HG03159 (cell line): ENCODE results near the gene DSC1.

Experiments
- ATAC-seq: cut with Tn5 transposase; IDR thresholded peaks from one replicate; pipeline ENCODE4 v1.9.1; 2021; ENCODE audit warnings: mild to moderate bottlenecking, moderate library complexity; ENCODE audit not compliant: unreplicated experiment

DSC1 gene

DNA sequence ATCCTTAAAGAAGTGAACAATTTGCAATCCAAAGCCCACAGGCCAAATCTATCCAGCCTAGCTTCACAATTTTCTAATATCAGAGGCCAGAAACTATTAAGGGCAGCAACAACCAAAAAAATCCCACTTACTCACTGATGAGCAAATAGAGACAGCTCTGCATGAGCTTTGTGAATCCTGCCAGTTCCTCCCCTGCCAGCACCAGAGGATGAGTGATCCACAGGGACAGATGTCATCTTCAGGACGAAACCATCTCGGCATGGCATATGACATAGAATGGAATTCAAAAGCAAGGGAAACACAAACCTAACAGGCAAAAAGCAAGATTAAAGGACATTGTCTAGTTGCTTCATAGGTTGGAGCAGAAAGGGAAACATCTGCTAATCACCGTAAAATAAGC is 58.2 kb downstream of the DSC1 start:
- no peak for ATAC-seq

DNA sequence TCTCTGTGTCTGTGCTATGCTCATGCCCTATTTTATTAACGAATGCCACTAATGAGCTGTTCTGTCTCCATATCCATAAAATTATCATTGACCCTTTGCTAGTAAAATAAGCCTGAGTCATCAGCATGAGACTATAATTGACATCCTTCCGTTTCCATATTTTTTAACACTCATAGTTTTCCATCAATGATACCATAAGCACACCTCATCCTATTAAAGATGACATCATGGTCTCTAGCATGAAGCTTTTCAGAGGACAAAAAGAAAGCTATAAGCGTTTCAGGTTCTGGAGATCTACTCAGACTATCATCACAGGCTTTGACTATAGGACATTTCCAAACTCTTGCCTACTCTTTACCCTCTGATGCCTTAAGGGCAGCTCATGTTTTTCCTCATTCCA is 59.2 kb downstream of the DSC1 start:
- no peak for ATAC-seq

DNA sequence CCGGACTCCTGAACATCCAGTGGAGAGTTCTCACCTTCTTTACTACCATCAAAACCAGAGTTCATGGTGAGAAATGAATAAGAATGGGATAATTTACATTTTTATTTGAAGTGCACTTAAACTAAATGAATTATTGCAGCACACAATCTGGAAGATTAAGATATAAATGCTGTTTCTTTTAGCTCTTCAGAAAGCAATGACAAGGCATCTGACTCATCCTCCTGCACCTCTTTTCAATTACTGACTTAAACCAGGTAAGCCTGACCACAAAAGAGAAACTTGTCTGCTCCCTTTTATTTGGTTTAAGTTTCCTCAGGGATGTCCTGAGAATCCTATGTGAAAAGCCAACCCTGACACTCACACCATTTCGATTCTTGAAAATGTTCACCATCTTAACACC is 59.7 kb downstream of the DSC1 start:
- no peak for ATAC-seq

DNA sequence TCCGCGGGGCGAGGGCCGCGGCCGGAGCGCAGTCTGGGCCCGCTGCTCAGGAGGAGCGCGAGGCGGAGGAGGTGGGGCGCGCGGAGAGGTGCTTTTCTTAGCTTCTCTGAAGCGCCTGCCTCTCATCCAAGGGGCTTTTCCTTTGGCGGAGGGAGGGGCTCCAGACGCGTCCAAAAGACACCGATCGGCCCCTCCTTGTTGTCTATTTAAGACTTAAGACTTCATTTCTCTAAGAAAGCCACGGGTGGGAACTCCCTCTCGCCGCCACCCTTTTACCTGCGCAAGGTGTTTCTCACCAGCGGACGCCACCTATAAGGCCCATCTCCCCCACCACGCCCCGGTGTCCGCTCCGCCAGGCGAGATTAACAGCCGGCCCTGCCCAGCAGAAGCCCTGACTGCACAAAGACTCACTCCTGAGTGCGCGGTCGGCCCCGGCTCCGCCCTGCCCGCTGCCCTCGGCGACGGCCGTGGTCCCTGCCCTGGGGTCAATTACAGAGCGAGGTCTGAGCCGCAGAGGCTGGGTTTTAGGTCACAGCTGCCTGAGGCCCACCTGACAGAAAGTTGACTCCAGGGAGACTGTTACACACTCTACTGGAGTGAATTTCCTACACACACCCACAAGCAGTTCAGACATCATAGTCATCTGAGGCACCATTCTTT is 60.5 kb downstream of the DSC1 start, which contains the start of gene DSC2:
TSS of gene DSC2 (minus strand) at position 397 of the 660 bp plus-strand sequence. CDS start 450 bp downstream, outside the sequence.
- no peak for ATAC-seq

GRCh38 chr18:31101183-31102024 is 61.3 kb downstream of the DSC1 start:
- ATAC-seq: no peak

- ATAC-seq: no peak
These were observed 62.0 kb downstream of the DSC1 start for GRCh38 chr18:31100436-31101182.

- no peak for ATAC-seq
These were observed 63.0 kb downstream of the DSC1 start for GRCh38 chr18:31099450-31100230.

DNA sequence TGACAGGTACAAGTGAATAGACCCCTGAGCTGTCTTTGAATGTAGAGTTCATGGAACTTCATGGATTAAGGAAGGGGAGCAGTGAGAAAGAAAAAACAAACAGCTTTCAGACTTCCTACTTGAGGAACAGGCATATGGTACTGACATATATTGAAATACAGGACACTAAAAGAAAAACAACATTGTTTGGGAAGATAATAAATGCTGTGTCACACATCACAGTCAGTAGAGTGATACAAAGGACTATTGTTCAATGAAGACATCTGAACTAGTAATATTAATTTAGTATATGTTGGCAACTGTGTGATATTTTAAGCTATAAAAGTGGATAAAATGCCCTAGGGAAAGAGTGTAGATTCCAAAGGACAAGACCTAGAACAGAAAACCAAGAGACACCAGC is 63.8 kb downstream of the DSC1 start:
- ATAC-seq: no peak

GRCh38 chr18:31097666-31098065 is 65.0 kb downstream of the DSC1 start:
- ATAC-seq: no peak

- no peak for ATAC-seq
These were observed 68.8 kb downstream of the DSC1 start for GRCh38 chr18:31093880-31094279.

DNA sequence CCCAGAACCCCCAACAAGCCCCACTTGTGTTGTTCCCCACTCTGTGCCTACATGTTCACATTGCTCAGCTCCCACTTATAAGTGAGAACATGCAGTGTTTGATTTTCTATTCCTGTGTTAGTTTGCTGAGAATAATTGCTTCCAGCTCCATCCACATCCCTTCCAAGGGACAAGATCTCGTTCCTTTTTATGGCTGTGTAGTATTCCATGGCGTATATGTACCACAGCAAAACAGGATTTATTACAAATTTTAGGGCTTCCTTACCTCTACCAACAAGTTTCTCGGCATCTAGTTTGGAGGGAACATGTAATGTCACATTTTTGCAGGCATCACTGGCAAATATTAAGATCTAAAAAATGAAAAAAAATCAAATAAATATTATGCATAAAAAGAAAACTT is 69.4 kb downstream of the DSC1 start:
- no peak for ATAC-seq

GRCh38 chr18:31091350-31091749 is 71.3 kb downstream of the DSC1 start:
- no peak for ATAC-seq

GRCh38 chr18:31088532-31088931 is 74.1 kb downstream of the DSC1 start:
- no peak for ATAC-seq

DNA sequence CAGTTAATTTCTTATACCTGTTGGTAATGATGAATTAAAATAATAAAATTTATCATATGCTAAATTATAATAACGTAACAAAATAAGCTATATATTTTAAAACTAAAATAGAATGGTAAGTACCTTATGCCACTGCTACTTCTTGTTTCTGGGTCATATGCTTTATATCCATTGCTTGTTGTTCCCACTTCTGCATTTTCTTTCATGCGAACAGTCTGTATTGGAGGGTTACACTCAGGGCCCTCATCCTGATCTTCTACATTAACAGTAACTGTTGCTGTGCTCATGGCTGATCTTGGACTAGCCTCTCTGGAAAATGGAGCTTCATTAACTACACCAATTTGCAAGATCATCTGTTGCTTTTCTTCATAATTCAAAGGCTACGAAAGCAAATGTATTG is 82.7 kb downstream of the DSC1 start:
- no peak for ATAC-seq
